Activated naive CD8-positive, alpha-beta T cell treated with anti-CD3 and anti-CD28 coated beads, Interleukin-2, amount 10 ng/mL, durations not matched to agents 7 days and 5 days (primary cell): ENCODE results near the gene DHRS3. TPM values are rescaled to one million over a fixed set of nuclear protein-coding genes. Genes with fewer than 3 reads are reported as not detected.
A peak's percentile ranks its signal among the peaks of the same experiment; 100 is the strongest.
"Not testable (repeated sequence)": the region's sequence is repeated elsewhere in the genome, so short reads cannot be mapped to it uniquely, and the experiment has no call there.

Source experiments
- ATAC-seq: fragments of 150-1000 bp; cut with Tn5 transposase; one replicate; pipeline ENCODE4 v1.10.0; 2021; ENCODE audit warnings: low read depth, moderate library complexity
- POLR2A ChIA-PET: fragments of 350-600 bp; sonication (Branson Sonifier 250); formaldehyde crosslinking; loops from one replicate; lab custom pipeline; 2021; ENCODE audit warnings: antibody characterized with exemption; lab: Charles Lee
- DNase-seq: peaks from one replicate; pipeline ENCODE4 v3.0.0; 2021
- H3K27ac Mint-ChIP-seq: one replicate; pipeline ENCODE4 v1.8.0; 2022; ENCODE audit warnings: mild to moderate bottlenecking, mixed read lengths
- H3K27me3 Mint-ChIP-seq: one replicate; pipeline ENCODE4 v1.8.0; 2022; ENCODE audit warnings: mild to moderate bottlenecking, moderate library complexity, mixed read lengths
- H3K36me3 Mint-ChIP-seq: one replicate; pipeline ENCODE4 v1.8.0; 2021; ENCODE audit warnings: mild to moderate bottlenecking, mixed read lengths
- H3K4me1 Mint-ChIP-seq: one replicate; pipeline ENCODE4 v1.8.0; 2021; ENCODE audit warnings: mixed read lengths
- H3K4me3 Mint-ChIP-seq: one replicate; pipeline ENCODE4 v1.8.0; 2022; ENCODE audit warnings: mild to moderate bottlenecking, moderate library complexity, mixed read lengths
- H3K9me3 Mint-ChIP-seq: one replicate; pipeline ENCODE4 v1.8.0; 2021; ENCODE audit warnings: mixed read lengths
- total RNA-seq, 2 experiments: library from RNA; stranded (reverse); gene quantifications; one replicate each; pipeline ENCODE4 v1.2.3, GENCODE V29; 2021

The DHRS3 gene
- total RNA-seq, 2 experiments from 2014 or later = 105 to 109 TPM

- no peaks in the 10 kb centered on the region for H3K9me3 Mint-ChIP-seq
- POLR2A ChIA-PET = no interaction called here
- H3K27me3 Mint-ChIP-seq = no peaks in the 10 kb centered on the region
- H3K4me1 Mint-ChIP-seq = peaks cover 1% of the 10 kb centered on the region
- no peaks in the 10 kb centered on the region for H3K36me3 Mint-ChIP-seq
- DNase-seq = no peak
- H3K4me3 Mint-ChIP-seq = no peak overlapping the region
- ATAC-seq = no peak
- H3K27ac Mint-ChIP-seq = no peak overlapping the region
Observed at GRCh38 chr1:12544357-12544756, 73.7 kb downstream of the DHRS3 start.

- Mint-ChIP-seq H3K27me3 (no peaks in the 10 kb centered on the region), H3K9me3 (no peaks in the 10 kb centered on the region), H3K4me3 (no peak overlapping the region), H3K36me3 (peaks cover 3% of the 10 kb centered on the region), H3K27ac (no peak overlapping the region), H3K4me1 (peaks cover 1% of the 10 kb centered on the region)
- no peak for ATAC-seq
- POLR2A ChIA-PET = no interaction called here
- no peak for DNase-seq
Observed at GRCh38 chr1:12543740-12544154, 74.3 kb downstream of the DHRS3 start.

GRCh38 chr1:12542616-12543592, 75.1 kb downstream of the DHRS3 start:
- no peak overlapping the region for H3K27ac Mint-ChIP-seq
- no peaks in the 10 kb centered on the region for H3K27me3 Mint-ChIP-seq
- H3K36me3 Mint-ChIP-seq = peaks cover 5% of the 10 kb centered on the region
- ATAC-seq (no peak), DNase-seq (no peak)
- H3K9me3 Mint-ChIP-seq = no peaks in the 10 kb centered on the region
- H3K4me3 Mint-ChIP-seq = no peak overlapping the region
- POLR2A ChIA-PET = no interaction called here
- peaks cover 3% of the 10 kb centered on the region for H3K4me1 Mint-ChIP-seq

DNA sequence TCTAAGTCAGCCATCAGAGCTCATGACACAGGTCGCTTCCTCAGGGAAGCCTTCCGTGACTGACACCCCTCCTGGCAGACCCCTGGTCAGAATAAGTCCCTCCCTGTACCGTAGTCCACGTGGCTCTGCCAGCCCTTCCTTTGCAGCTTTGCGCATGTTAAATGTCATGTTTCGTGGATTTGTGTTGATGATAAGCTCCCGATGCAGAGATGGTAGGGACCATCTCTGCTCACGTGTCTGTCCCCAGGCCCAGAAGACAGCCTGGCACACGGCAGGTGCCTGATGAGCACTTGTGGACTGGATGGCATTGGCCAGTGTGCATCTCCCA, 75.9 kb downstream of the DHRS3 start:
- Mint-ChIP-seq H3K9me3 (peaks cover 7% of the 10 kb centered on the region), H3K36me3 (peaks cover 12% of the 10 kb centered on the region), H3K4me1 (peaks cover 6% of the 10 kb centered on the region), H3K27ac (no peak overlapping the region), H3K4me3 (no peak overlapping the region), H3K27me3 (no peaks in the 10 kb centered on the region)
- DNase-seq (no peak), ATAC-seq (no peak)
- POLR2A ChIA-PET = interaction anchor here (1.1 kb wide), 1 partner anchor 11 kb away, joined by 5 read pairs; no protein-coding TSS in a partner anchor

DNA sequence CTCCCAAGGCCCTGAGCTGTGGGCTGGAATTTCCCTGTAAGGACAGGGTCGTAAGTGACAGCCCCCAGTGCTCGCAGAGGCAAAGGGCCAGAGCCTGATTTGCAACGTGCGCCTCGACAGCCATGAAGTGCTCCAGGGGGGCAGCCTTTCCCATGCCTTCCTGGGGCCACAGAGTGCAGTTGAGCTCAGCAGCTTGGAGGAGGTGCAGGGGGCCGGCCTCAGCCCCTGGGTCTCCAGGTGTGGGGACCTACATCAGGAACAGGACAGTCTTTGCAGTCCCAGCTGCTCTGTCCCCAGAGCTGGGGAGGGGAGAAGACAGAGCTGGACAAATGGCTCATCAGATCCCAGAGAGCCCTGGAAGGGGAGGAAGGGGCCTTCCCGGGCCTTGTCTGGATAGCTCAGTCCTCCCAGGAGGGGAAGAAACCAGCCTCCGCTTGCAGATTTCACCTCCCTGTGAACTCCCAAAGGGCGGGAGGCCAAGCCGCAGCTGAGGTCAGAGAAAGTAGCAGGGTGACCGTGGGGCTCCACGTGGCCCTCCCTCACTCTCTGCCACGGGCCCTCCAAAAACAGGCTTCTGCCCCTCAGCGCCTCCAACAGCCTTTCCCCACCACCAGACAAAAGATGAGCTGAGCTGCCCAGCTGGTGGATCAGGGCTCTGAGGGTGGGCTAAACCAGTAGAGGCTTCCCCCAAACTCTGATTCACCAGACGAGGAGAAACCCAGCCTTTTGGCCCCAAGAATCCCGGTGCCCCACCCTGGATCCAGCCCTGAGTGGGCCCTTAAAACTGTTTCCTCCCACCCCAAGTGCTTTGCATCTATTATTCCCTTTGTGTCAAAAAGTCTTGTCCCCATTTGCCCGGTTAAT, 76.5 kb downstream of the DHRS3 start:
- no peak for ATAC-seq
- POLR2A ChIA-PET = interaction anchor here (1.1 kb wide), 1 partner anchor 10 kb away, joined by 5 read pairs; no protein-coding TSS in a partner anchor
- Mint-ChIP-seq H3K4me1 (peaks cover 7% of the 10 kb centered on the region), H3K9me3 (peaks cover 9% of the 10 kb centered on the region), H3K4me3 (no peak overlapping the region), H3K36me3 (peaks cover 16% of the 10 kb centered on the region), H3K27ac (no peak overlapping the region), H3K27me3 (no peaks in the 10 kb centered on the region)
- DNase-seq = peak; percentile 23

DNA sequence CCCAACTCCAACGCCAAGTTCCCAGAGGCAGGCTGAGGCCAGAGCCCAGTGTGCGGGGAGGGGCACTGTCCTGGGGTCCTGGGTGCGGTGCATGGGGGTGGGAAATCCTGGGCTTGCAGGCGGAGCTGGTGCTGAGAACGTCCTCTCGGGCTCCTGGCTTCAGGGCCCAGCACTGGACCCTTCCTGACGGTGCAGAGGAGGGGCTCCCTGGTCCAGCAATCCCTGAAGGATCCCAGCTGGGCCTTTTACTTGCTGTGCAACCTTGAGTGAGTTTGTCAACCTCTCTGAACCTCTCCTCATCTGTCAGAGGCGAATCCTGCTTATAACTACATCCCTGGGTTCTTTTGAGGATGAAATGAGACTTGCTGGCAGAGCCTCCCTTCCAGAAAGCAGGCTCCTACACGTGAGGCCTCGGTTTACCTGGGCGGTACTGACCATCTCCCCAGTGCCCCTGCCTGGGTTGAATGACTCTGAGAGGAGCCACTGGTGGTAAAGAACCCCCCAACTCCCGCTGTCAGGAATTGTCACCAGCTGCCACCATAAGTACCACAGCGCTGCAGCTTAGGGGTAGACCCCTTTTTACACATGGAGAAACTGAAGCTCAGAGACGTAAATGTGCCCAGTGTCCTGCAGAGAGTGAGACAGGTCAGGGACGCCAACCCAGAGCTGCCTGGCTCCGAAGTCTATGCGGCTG, 77.3 kb downstream of the DHRS3 start:
- DNase-seq = no peak

DNA sequence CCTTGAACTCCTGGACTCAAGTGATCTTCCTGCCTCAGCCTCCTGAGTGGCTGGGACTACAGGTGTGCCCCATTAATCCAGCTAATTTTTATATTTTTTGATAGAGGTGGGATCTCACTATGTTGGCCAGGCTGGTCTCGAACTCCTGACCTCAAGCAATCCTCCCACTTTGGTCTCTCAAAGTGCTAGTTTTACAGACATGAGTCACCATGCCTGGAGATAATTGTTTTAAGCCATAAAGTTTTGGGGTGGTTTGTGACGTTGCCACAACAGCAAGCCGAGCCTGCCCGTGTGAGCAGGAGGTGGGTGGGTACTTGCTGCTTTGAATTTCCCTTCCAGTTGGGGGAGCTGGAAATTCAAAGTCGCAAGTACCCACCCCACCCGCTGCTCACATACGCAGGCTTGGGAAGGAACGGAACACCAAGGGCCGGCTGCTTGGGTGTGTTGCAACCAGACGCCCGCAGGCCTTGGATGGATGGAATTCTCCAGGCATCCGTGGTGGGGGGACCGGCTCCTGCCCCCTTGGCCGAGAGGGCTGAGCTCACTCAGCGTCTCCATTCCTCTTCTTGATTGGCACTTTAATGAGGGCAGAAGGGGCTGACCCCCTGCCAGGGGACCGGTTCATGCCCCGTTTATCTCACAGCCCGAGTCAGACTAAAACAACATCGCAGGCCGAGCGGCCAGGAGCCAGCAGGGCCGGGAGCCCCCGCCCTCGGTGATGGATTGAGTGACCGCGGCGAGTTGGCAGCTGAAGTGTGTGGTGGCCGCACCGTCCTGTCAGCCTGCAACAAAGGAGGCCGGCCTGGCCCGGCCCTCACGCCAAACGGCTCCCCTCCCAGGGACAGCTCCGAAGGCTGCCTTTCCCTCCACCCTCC, 78.1 kb downstream of the DHRS3 start:
- Mint-ChIP-seq H3K27me3 (no peaks in the 10 kb centered on the region), H3K36me3 (peaks cover 28% of the 10 kb centered on the region), H3K4me1 (peaks cover 11% of the 10 kb centered on the region), H3K9me3 (peaks cover 20% of the 10 kb centered on the region), H3K27ac (no peak overlapping the region), H3K4me3 (no peak overlapping the region)
- ATAC-seq (no peak), DNase-seq (no peak)
- POLR2A ChIA-PET = no interaction called here

More for the DNA sequence above, 77.3 kb downstream of the DHRS3 start:
- H3K9me3 Mint-ChIP-seq = peaks cover 15% of the 10 kb centered on the region
- peaks cover 22% of the 10 kb centered on the region for H3K36me3 Mint-ChIP-seq
- no peaks in the 10 kb centered on the region for H3K27me3 Mint-ChIP-seq
- no peak overlapping the region for H3K4me3 Mint-ChIP-seq
- ATAC-seq = no peak
- POLR2A ChIA-PET = no interaction called here
- no peak overlapping the region for H3K27ac Mint-ChIP-seq
- peaks cover 12% of the 10 kb centered on the region for H3K4me1 Mint-ChIP-seq

DNA sequence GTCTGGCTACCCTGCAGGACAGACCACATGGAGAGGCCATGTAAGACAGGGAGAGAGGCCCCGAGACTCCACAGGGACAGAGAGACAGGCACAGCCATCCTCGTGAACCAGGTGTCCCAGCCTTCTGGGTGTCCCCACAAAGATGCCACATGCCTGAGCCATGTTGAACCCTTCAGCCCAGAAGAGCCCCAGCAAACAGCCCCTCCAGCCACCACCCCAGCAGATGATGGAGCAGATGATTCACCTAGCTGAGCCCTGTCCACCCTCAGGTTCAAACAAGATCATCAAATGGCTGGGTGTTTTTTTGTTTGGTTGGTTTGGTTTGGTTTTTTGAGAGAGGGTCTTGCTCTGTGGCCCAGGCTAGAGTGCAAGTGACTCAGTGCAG, 78.7 kb downstream of the DHRS3 start:
- ATAC-seq (no peak), DNase-seq (peak; percentile 12)
- H3K4me1 Mint-ChIP-seq = peaks cover 10% of the 10 kb centered on the region
- H3K27me3 Mint-ChIP-seq = no peaks in the 10 kb centered on the region
- H3K27ac Mint-ChIP-seq = no peak overlapping the region
- POLR2A ChIA-PET = no interaction called here
- H3K36me3 Mint-ChIP-seq = peaks cover 28% of the 10 kb centered on the region
- peaks cover 20% of the 10 kb centered on the region for H3K9me3 Mint-ChIP-seq
- no peak overlapping the region for H3K4me3 Mint-ChIP-seq

DNA sequence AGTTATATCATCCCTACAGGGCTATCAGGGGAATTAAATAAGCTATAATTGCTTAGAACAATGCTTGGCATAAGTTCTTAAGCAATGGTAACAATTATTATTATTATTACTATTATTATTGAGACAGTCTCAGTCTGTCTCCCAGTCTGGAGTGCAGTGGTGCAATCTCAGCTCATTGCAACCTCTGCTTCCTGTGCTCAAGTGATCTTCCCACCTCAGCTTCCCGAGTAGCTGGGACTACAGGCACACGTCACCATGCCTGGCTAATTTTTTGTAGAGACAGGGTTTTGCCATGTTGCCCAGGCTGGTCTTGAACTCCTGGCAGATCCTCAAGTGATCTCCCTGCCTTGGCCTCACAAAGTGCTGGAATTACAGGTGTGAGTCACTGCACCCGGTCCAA, 79.5 kb downstream of the DHRS3 start:
- DNase-seq, H3K27ac Mint-ChIP-seq, ATAC-seq, H3K4me3 Mint-ChIP-seq, H3K27me3 Mint-ChIP-seq, POLR2A ChIA-PET: not testable (repeated sequence)
- Mint-ChIP-seq H3K4me1 (peaks cover 10% of the 10 kb centered on the region), H3K36me3 (peaks cover 32% of the 10 kb centered on the region), H3K9me3 (peaks cover 21% of the 10 kb centered on the region)

DNA sequence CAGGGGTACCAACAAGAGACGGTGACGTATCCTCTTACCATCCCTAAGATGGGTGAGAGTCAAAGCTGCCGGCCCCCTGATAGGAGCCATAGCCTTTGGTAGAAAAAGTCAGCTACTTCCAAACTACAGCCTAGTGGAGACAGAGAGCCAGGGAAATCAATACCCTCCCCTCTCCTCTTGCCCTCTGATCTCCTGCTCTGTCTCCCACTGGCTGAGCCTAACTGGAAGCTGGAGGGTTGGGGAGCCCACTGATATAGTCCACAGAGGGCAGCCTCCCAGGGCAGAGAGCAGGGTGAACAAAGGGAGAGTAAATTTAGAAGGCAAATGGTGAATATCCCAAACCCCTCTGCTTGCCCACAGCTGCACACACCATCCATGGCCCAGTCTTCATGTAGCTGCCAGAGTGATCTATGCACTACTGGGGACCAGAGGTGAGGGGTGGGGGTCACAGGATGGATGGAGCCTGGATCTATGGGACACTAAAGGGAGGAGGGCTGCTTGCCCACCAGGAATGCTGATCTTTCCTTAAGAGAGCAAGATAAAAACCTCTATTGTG, 80.0 kb downstream of the DHRS3 start:
- H3K27ac Mint-ChIP-seq = no peak overlapping the region
- no peaks in the 10 kb centered on the region for H3K27me3 Mint-ChIP-seq
- peaks cover 21% of the 10 kb centered on the region for H3K9me3 Mint-ChIP-seq
- peaks cover 10% of the 10 kb centered on the region for H3K4me1 Mint-ChIP-seq
- no peak for ATAC-seq
- H3K4me3 Mint-ChIP-seq = no peak overlapping the region
- POLR2A ChIA-PET = no interaction called here
- no peak for DNase-seq
- peaks cover 34% of the 10 kb centered on the region for H3K36me3 Mint-ChIP-seq

DNA sequence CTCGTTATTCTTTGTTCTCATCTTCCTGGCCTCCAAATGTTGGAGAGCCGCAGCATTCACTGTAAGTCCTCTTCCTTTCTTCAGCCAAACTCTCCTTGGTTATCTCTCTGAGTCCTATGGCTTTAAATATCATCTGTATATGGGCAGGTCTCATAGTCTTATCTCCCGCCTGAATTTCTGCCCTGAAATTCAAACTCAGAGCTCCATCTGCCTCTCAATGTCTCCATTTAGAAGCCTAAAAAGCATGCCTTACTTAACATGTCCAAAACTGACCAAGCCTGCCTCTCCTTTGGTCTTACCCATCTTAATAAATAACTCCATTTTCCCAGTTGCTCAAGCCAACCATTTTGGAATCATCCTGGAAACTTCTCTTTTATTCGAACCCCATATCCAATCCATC, 80.7 kb downstream of the DHRS3 start:
- POLR2A ChIA-PET = interaction anchor here (0.7 kb wide), 1 partner anchor 100 kb away, joined by 4 read pairs; no protein-coding TSS in a partner anchor
- Mint-ChIP-seq H3K4me3 (no peak overlapping the region), H3K36me3 (peaks cover 34% of the 10 kb centered on the region), H3K27me3 (no peaks in the 10 kb centered on the region), H3K4me1 (peaks cover 10% of the 10 kb centered on the region), H3K9me3 (peaks cover 21% of the 10 kb centered on the region), H3K27ac (no peak overlapping the region)
- ATAC-seq (no peak), DNase-seq (no peak)

GRCh38 chr1:12536023-12536639, 81.9 kb downstream of the DHRS3 start:
- peaks cover 36% of the 10 kb centered on the region for H3K36me3 Mint-ChIP-seq
- no peak overlapping the region for H3K4me3 Mint-ChIP-seq
- no peak overlapping the region for H3K27ac Mint-ChIP-seq
- no peaks in the 10 kb centered on the region for H3K27me3 Mint-ChIP-seq
- ATAC-seq = no peak
- H3K4me1 Mint-ChIP-seq = peaks cover 10% of the 10 kb centered on the region
- POLR2A ChIA-PET = interaction anchor here (0.7 kb wide), 1 partner anchor 26 kb away, joined by 3 read pairs; no protein-coding TSS in a partner anchor
- peaks cover 21% of the 10 kb centered on the region for H3K9me3 Mint-ChIP-seq
- no peak for DNase-seq
